HL-60 (cell line): ENCODE measurements around the gene KLC1.

Source experiments
- CTCF ChIP-seq: IDR thresholded peaks from one replicate; pipeline ENCODE4 v1.5.1; 2011; ENCODE audit warnings: low read length, control low read depth, inconsistent platforms; ENCODE audit not compliant: insufficient read depth
- POLR2AphosphoS5 ChIP-seq: IDR thresholded peaks from 2 replicates; pipeline ENCODE4 v1.6.1; 2012; ENCODE audit warnings: low read depth
- REST ChIP-seq: IDR thresholded peaks from 2 replicates; pipeline ENCODE4 v1.6.1; 2012; ENCODE audit warnings: low read depth; ENCODE audit not compliant: insufficient replicate concordance

GRCh38 chr14:103584326-103584915 lies 44.6 kb upstream of the KLC1 start:
- TF ChIP-seq CTCF (no peak), POLR2AphosphoS5 (no peak), REST (no peak)
